Body of pancreas (tissue), 4 donors: Measurements from ENCODE around the gene TRAPPC5.

ENCODE experiments used
- CTCF ChIP-seq, 7 experiments: fragments of 450-650 bp in 4 of 7; fragments of 200-600 bp in 3 of 7; sonication (generic) in 3 of 7; IDR thresholded peaks; one replicate each; pipeline ENCODE4 v1.5.1; 2016 to 2019; ENCODE audit warnings: antibody characterized with exemption in 7 of 7
- POLR2A ChIP-seq, 3 donors: fragments of 450-650 bp; IDR thresholded peaks; one replicate each; pipeline ENCODE4 v1.6.1; 2016; ENCODE audit warnings: antibody characterized with exemption in 3 of 3, mild to moderate bottlenecking in 2 of 3

GRCh38 chr19:7701654-7702457, 21.2 kb downstream of the TRAPPC5 start, which contains the start of gene FCER2:
- no peak for TF ChIP-seq POLR2A (IDR thresholded peaks at IDR 0.05)
- TF ChIP-seq CTCF (IDR thresholded peaks at IDR 0.05) = no peak
